ENCODE data around the gene ANO5. TPM values are rescaled to one million over a fixed set of nuclear protein-coding genes. Genes with fewer than 3 reads are reported as not detected.

The ANO5 gene
- total RNA-seq, 2 donors from 2014 or later: 3.3 to 4.9 TPM

GRCh38 chr11:22194306-22194705, 1.4 kb downstream of the ANO5 start:
- intact Hi-C loops (cut with DNase I): no loop called here
- WGBS, 2 donors: 27 to 29% methylated on average over 5 of the region's 5 CpGs
- Histone ChIP-seq H3K9me3 (no peaks in the 10 kb centered on the region), H3K27ac (no peak overlapping the region), H3K4me1 (peaks cover 8% of the 10 kb centered on the region), H3K36me3 (replicated peaks in 1 of 2; ENCODE audit: insufficient read depth in 1 of 2, low read depth in 2 of 2) (no peaks in the 10 kb centered on the region), H3K4me3 (no peak overlapping the region), H3K27me3 (no peaks in the 10 kb centered on the region)
- ATAC-seq (no peak), DNase-seq (no peak)
- TF ChIP-seq CTCF (IDR thresholded peaks at IDR 0.05) (no peak), POLR2A (IDR thresholded peaks at IDR 0.05) (no peak)

GRCh38 chr11:22194907-22195306, 2.0 kb downstream of the ANO5 start:
- Histone ChIP-seq H3K4me1 (peaks cover 8% of the 10 kb centered on the region), H3K27me3 (no peaks in the 10 kb centered on the region), H3K4me3 (no peak overlapping the region), H3K9me3 (no peaks in the 10 kb centered on the region), H3K27ac (no peak overlapping the region), H3K36me3 (replicated peaks in 1 of 2; ENCODE audit: insufficient read depth in 1 of 2, low read depth in 2 of 2) (no peaks in the 10 kb centered on the region)
- TF ChIP-seq CTCF (IDR thresholded peaks at IDR 0.05) (peak in 1 of 7 experiments; percentile 3), POLR2A (IDR thresholded peaks at IDR 0.05) (no peak)
- 57 to 58% methylated on average over 2 of the region's 2 CpGs for WGBS, 2 donors
- intact Hi-C loops (cut with DNase I): no loop called here
- no peak for DNase-seq
- ATAC-seq: no peak

GRCh38 chr11:22197139-22198005, 4.5 kb downstream of the ANO5 start:
- Histone ChIP-seq H3K9me3 (no peaks in the 10 kb centered on the region), H3K4me1 (peaks cover 8% of the 10 kb centered on the region), H3K36me3 (replicated peaks in 1 of 2; ENCODE audit: insufficient read depth in 1 of 2, low read depth in 2 of 2) (no peaks in the 10 kb centered on the region), H3K27me3 (no peaks in the 10 kb centered on the region), H3K27ac (no peak overlapping the region), H3K4me3 (no peak overlapping the region)
- 71 to 82% methylated on average over 4 of the region's 4 CpGs for WGBS, 2 donors
- no peak for ATAC-seq
- no peak for DNase-seq
- TF ChIP-seq CTCF (IDR thresholded peaks at IDR 0.05) (no peak), POLR2A (IDR thresholded peaks at IDR 0.05) (no peak)
- intact Hi-C loops (cut with DNase I): no loop called here

DNA sequence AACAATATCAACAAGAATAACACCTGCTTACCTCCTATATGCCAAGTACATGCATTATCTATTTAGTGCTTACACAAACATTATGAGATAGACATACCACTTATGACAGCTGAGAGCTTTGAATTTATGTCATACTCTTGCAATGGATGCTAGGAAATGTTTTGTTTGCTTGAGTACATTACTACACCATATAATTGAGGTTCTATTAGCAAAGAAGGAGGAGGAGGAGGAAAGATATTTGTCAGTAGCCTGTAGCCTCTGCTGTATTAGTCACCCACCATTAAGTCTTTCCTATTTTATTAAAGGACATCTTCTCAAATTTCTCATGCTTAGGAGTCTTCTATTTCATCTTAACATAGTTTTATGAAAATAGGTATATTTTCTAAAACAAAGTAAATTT, 6.4 kb downstream of the ANO5 start:
- Histone ChIP-seq H3K36me3 (replicated peaks in 1 of 2; ENCODE audit: insufficient read depth in 1 of 2, low read depth in 2 of 2) (no peaks in the 10 kb centered on the region), H3K4me3 (no peak overlapping the region), H3K27me3 (no peaks in the 10 kb centered on the region), H3K27ac (no peak overlapping the region), H3K9me3 (no peaks in the 10 kb centered on the region), H3K4me1 (peaks cover 8% of the 10 kb centered on the region)
- ATAC-seq (no peak), DNase-seq (no peak)
- intact Hi-C loops (cut with DNase I): no loop called here
- TF ChIP-seq CTCF (IDR thresholded peaks at IDR 0.05) (no peak), POLR2A (IDR thresholded peaks at IDR 0.05) (no peak)

DNA sequence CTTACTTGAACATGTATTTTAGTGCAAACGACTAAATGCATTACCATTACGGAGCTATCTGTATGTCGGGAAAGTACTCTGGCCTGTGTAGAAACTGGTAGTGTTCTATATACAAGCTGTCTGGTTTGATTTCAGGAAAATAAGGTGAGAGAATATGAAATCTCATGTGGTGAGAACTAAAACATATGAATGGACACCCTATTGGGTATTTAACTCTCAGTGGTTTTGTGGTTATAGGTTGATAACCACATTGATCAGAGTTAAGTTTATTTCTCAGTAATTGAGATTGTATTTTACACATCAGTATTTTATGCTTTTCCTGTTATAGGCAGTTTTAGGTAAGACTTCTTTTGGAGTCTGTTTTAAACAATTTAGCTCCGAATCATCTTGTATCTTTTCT, 10.4 kb downstream of the ANO5 start:
- Histone ChIP-seq H3K27me3 (no peaks in the 10 kb centered on the region), H3K9me3 (no peaks in the 10 kb centered on the region), H3K4me3 (no peak overlapping the region), H3K4me1 (peaks cover 3% of the 10 kb centered on the region), H3K36me3 (replicated peaks in 1 of 2; ENCODE audit: insufficient read depth in 1 of 2, low read depth in 2 of 2) (no peaks in the 10 kb centered on the region), H3K27ac (no peak overlapping the region)
- DNase-seq (no peak), ATAC-seq (no peak)
- 87 to 96% methylated on average over 4 of the region's 4 CpGs for WGBS, 2 donors
- TF ChIP-seq CTCF (IDR thresholded peaks at IDR 0.05): no peak
- TF ChIP-seq POLR2A (IDR thresholded peaks at IDR 0.05): no peak
- intact Hi-C loops (cut with DNase I): no loop called here

Measured in body of pancreas (tissue), 4 donors.